GM12878 (cell line): ENCODE data around the gene TNFAIP2.
"Not testable (repeated sequence)": the region's sequence is repeated elsewhere in the genome, so short reads cannot be mapped to it uniquely, and the experiment has no call there.

Source experiments
- CHD1 ChIP-seq: IDR thresholded peaks from 2 replicates; pipeline ENCODE4 v1.6.1; 2012; ENCODE audit warnings: low read depth, low read length, improper control_type of control experiment
- NR2C2 ChIP-seq: IDR thresholded peaks from 2 replicates; pipeline ENCODE4 v1.6.1; 2011; ENCODE audit warnings: borderline replicate concordance, low read depth; ENCODE audit not compliant: control insufficient read depth, insufficient read length

- not testable (repeated sequence) for TF ChIP-seq CHD1, NR2C2
Measured at GRCh38 chr14:103155416-103155815, 32.2 kb downstream of the TNFAIP2 start.
